ENCODE measurements around the gene BTBD3. TPM values are rescaled to one million over a fixed set of nuclear protein-coding genes. Genes with fewer than 3 reads are reported as not detected.

BTBD3 gene
- total and polyA plus RNA-seq, 2 donors (not counting 1 experiment from before 2014, with no cell fraction given) = 47.4 to 51.7 TPM

- peak overlapping the region; percentile 76 for H3K27ac ChIP-seq (ENCODE audit: insufficient read depth, low read length)
- H3K27me3 ChIP-seq (ENCODE audit: control insufficient read depth, insufficient read depth, low read length) = no peaks in the 10 kb centered on the region
- H3K9me3 ChIP-seq (ENCODE audit: control insufficient read depth, insufficient read depth, low read depth, low read length) = no peaks in the 10 kb centered on the region
- DNase-seq (ENCODE audit: low read depth in 2 of 2) = peak; percentile 18 to 49
- H4K20me1 ChIP-seq (ENCODE audit: control insufficient read depth, extremely low read depth, insufficient read depth, low read length) = no peaks in the 10 kb centered on the region
- H3K4me2 ChIP-seq (ENCODE audit: extremely low read depth, insufficient read depth, low read length) = peak overlapping the region; percentile 91
- H3K9ac ChIP-seq (ENCODE audit: insufficient read depth, low read length) = peak overlapping the region; percentile 75
- H3K4me1 ChIP-seq (ENCODE audit: control insufficient read depth, extremely low read depth, insufficient read depth, low read length) = peaks cover 9% of the 10 kb centered on the region
- H3K79me2 ChIP-seq (ENCODE audit: control insufficient read depth, insufficient read depth, low read length) = peaks cover 46% of the 10 kb centered on the region
- peak overlapping the region; percentile 51 to 90 (median 74) for H3K4me3 ChIP-seq (replicated peaks in 1 of 4; ENCODE audit: control extremely low read depth in 1 of 4, insufficient read depth in 1 of 4, low read depth in 3 of 4, low read length in 4 of 4)
- no peaks in the 10 kb centered on the region for H3K36me3 ChIP-seq (ENCODE audit: control insufficient read depth, insufficient read depth, low read length)
- peak overlapping the region; percentile 31 for H2AFZ ChIP-seq (ENCODE audit: low read length)
- no peak for TF ChIP-seq EZH2 (IDR thresholded peaks at IDR 0.05; ENCODE audit: low read length, missing control alignments)
- TF ChIP-seq CTCF (conservative IDR thresholded peaks at IDR 0.05 in 1 of 2, IDR thresholded peaks at IDR 0.05 in 1 of 2; ENCODE audit: low read depth in 1 of 2, low read length in 2 of 2) = no peak
Measured at GRCh38 chr20:11891077-11891775, 26.5 kb upstream of the BTBD3 start.

GRCh38 chr20:11891776-11892545, 25.7 kb upstream of the BTBD3 start:
- H3K4me2 ChIP-seq (ENCODE audit: extremely low read depth, insufficient read depth, low read length) = peak overlapping the region; percentile 91
- peak overlapping the region; percentile 76 for H3K27ac ChIP-seq (ENCODE audit: insufficient read depth, low read length)
- DNase-seq (ENCODE audit: low read depth in 2 of 2) = peak; percentile 65 to 67
- H3K36me3 ChIP-seq (ENCODE audit: control insufficient read depth, insufficient read depth, low read length) = no peaks in the 10 kb centered on the region
- H3K4me1 ChIP-seq (ENCODE audit: control insufficient read depth, extremely low read depth, insufficient read depth, low read length) = peaks cover 9% of the 10 kb centered on the region
- peak overlapping the region; percentile 48 for H3K9ac ChIP-seq (ENCODE audit: insufficient read depth, low read length)
- no peak overlapping the region for H2AFZ ChIP-seq (ENCODE audit: low read length)
- H3K79me2 ChIP-seq (ENCODE audit: control insufficient read depth, insufficient read depth, low read length) = peaks cover 53% of the 10 kb centered on the region
- H3K9me3 ChIP-seq (ENCODE audit: control insufficient read depth, insufficient read depth, low read depth, low read length) = no peaks in the 10 kb centered on the region
- no peaks in the 10 kb centered on the region for H3K27me3 ChIP-seq (ENCODE audit: control insufficient read depth, insufficient read depth, low read length)
- no peak for TF ChIP-seq EZH2 (IDR thresholded peaks at IDR 0.05; ENCODE audit: low read length, missing control alignments)
- TF ChIP-seq CTCF (conservative IDR thresholded peaks at IDR 0.05 in 1 of 2, IDR thresholded peaks at IDR 0.05 in 1 of 2; ENCODE audit: low read depth in 1 of 2, low read length in 2 of 2) = no peak
- no peaks in the 10 kb centered on the region for H4K20me1 ChIP-seq (ENCODE audit: control insufficient read depth, extremely low read depth, insufficient read depth, low read length)
- peak overlapping the region; percentile 51 to 90 (median 74) for H3K4me3 ChIP-seq (replicated peaks in 1 of 4; ENCODE audit: control extremely low read depth in 1 of 4, insufficient read depth in 1 of 4, low read depth in 3 of 4, low read length in 4 of 4)

GRCh38 chr20:11894062-11894461, 23.6 kb upstream of the BTBD3 start:
- TF ChIP-seq CTCF (conservative IDR thresholded peaks at IDR 0.05 in 1 of 2, IDR thresholded peaks at IDR 0.05 in 1 of 2; ENCODE audit: low read depth in 1 of 2, low read length in 2 of 2) = no peak
- TF ChIP-seq EZH2 (IDR thresholded peaks at IDR 0.05; ENCODE audit: low read length, missing control alignments) = no peak
- Histone ChIP-seq H3K9me3 (ENCODE audit: control insufficient read depth, insufficient read depth, low read depth, low read length) (no peaks in the 10 kb centered on the region), H3K4me3 (replicated peaks in 1 of 4; ENCODE audit: control extremely low read depth in 1 of 4, insufficient read depth in 1 of 4, low read depth in 3 of 4, low read length in 4 of 4) (no peak overlapping the region), H3K4me1 (ENCODE audit: control insufficient read depth, extremely low read depth, insufficient read depth, low read length) (peaks cover 9% of the 10 kb centered on the region), H3K27ac (ENCODE audit: insufficient read depth, low read length) (no peak overlapping the region), H3K79me2 (ENCODE audit: control insufficient read depth, insufficient read depth, low read length) (peaks cover 71% of the 10 kb centered on the region), H3K4me2 (ENCODE audit: extremely low read depth, insufficient read depth, low read length) (no peak overlapping the region), H4K20me1 (ENCODE audit: control insufficient read depth, extremely low read depth, insufficient read depth, low read length) (no peaks in the 10 kb centered on the region), H2AFZ (ENCODE audit: low read length) (no peak overlapping the region), H3K9ac (ENCODE audit: insufficient read depth, low read length) (no peak overlapping the region), H3K36me3 (ENCODE audit: control insufficient read depth, insufficient read depth, low read length) (no peaks in the 10 kb centered on the region), H3K27me3 (ENCODE audit: control insufficient read depth, insufficient read depth, low read length) (no peaks in the 10 kb centered on the region)
- no peak for DNase-seq (ENCODE audit: low read depth in 2 of 2)

All from fibroblast of lung (primary cell).